ENCODE results near the gene CD4. TPM values are rescaled to one million over a fixed set of nuclear protein-coding genes. Genes with fewer than 3 reads are reported as not detected.

CD4 gene
- total RNA-seq, 2 donors from 2014 or later = 4.3 to 18.1 TPM

GRCh38 chr12:6773590-6774351 lies 15.6 kb upstream of the CD4 start:
- no peak for DNase-seq
- ATAC-seq = peak; percentile 56
- intact Hi-C loops (cut with DNase I, micrococcal nuclease) = no loop called here

DNA sequence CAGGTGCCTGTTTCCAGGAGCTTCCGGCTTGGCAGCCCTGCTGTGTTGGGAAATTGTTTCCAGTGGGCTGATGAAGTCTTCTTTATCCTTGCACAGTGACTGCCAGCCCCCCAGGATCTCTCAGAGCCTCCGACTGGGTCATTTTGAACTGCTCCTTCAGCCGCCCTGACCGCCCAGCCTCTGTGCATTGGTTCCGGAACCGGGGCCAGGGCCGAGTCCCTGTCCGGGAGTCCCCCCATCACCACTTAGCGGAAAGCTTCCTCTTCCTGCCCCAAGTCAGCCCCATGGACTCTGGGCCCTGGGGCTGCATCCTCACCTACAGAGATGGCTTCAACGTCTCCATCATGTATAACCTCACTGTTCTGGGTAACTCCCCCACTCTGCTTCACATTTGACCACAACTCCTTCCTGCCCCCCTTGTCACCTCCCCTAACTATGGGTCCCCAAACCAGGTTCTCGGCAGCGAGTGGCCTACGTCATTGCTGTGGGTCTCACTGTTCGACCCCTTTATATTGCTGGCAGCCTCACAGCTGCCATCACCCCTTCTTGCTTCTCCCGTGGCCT lies 14.7 kb upstream of the CD4 start:
- intact Hi-C loops (cut with DNase I, micrococcal nuclease) = no loop called here
- DNase-seq (no peak), ATAC-seq (no peak)

GRCh38 chr12:6775185-6776174 lies 13.8 kb upstream of the CD4 start:
- no peak for DNase-seq
- intact Hi-C loops (cut with DNase I, micrococcal nuclease) = no loop called here
- ATAC-seq = peak; percentile 31

GRCh38 chr12:6777386-6777785 lies 11.9 kb upstream of the CD4 start:
- intact Hi-C loops (cut with DNase I, micrococcal nuclease) = no loop called here
- DNase-seq (no peak), ATAC-seq (no peak)

- ATAC-seq (no peak), DNase-seq (peak in 1 of 2 donors; percentile 54)
- intact Hi-C loops (cut with DNase I, micrococcal nuclease) = no loop called here
These were observed 11.1 kb upstream of the CD4 start for GRCh38 chr12:6778217-6778573.

DNA sequence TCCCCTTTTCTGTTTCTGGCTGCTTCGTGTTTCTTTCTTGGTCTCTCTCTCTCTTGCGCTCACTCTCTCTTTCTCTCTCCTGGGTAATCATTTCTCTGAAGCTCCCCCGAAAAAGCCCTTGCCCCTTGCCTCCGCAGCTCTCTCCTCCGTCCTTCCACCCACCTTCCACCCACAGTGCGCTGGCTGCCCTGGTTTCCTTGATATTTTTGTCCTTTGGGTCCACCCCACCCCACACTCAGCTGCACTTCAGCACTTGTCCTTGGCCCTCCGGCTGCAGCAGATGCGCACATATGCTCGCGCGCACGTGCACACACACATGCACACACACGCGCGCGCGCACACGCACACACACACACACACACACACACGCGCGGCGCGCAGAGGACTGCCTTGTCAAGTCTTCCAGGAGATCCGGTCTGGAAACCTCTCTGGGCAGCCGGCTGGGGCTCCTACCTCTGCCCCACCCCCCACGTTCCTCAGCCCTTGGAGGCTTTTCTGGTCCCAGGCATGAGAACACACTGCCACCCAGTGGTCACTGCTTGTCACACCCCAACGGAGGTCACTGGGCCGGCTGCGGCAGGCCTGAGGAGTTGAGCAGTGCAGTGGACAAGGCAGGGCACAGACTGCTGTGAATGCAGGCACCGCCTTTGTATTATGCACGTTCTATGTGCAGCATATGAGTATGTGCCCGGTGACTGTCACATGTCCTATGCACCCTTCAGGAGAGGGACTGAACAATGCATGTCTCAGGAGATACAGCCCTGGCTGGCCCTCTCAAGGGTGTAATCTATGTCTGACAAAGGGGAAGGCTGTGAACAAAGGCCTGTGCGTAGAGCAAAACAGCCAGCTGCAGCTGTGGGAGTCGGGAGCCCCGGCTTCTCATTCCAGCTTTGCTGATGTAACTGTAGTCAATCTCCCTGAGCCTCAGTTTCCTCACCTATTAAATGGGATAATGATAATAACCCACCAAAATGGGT lies 10.5 kb upstream of the CD4 start:
- intact Hi-C loops (cut with DNase I, micrococcal nuclease) = no loop called here
- ATAC-seq = peak; percentile 91

GRCh38 chr12:6779708-6780432 lies 9.5 kb upstream of the CD4 start:
- ATAC-seq = peak; percentile 50
- intact Hi-C loops (cut with DNase I, micrococcal nuclease) = loop anchor here in 1 of 2 donors (5.0 kb wide), 1 partner anchor 33 kb away; no protein-coding TSS in a partner anchor
- DNase-seq = no peak

More for the DNA sequence above, 10.5 kb upstream of the CD4 start:
- peak; percentile 94 to 97 for DNase-seq

DNA sequence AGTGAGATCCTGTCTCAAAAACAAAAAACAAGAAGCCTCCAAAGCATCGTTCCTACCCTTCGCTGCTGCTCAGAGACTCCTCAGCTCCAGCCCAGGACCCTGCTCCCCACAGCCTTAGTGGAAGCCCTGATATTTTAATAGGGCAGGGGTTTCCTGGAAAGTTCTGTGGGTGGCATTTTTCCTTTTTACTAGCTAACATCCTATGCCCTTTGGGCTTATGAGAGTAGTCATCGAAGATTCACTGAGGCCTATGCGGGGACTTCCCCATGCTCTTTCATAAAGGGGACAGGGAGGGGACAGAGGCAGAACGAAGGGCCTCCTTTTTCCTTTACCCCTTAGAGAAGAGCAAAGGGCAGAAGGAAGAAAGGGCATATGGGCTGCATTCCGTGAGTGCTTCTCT lies 8.8 kb upstream of the CD4 start:
- DNase-seq = no peak
- ATAC-seq = no peak
- intact Hi-C loops (cut with DNase I, micrococcal nuclease) = loop anchor here in 1 of 2 donors (5.0 kb wide), 1 partner anchor 33 kb away; no protein-coding TSS in a partner anchor

- intact Hi-C loops (cut with DNase I, micrococcal nuclease) = loop anchor here in 1 of 2 donors (5.0 kb wide), 1 partner anchor 35 kb away; no protein-coding TSS in a partner anchor
These were observed 7.2 kb upstream of the CD4 start for GRCh38 chr12:6782119-6782518.

GRCh38 chr12:6782850-6783566 lies 6.3 kb upstream of the CD4 start:
- no peak for DNase-seq
- ATAC-seq = no peak
- intact Hi-C loops (cut with DNase I, micrococcal nuclease) = loop anchor here in 1 of 2 donors (5.0 kb wide), 1 partner anchor 36 kb away; no protein-coding TSS in a partner anchor

More at GRCh38 chr12:6782119-6782518, 7.2 kb upstream of the CD4 start:
- ATAC-seq (no peak), DNase-seq (no peak)

DNA sequence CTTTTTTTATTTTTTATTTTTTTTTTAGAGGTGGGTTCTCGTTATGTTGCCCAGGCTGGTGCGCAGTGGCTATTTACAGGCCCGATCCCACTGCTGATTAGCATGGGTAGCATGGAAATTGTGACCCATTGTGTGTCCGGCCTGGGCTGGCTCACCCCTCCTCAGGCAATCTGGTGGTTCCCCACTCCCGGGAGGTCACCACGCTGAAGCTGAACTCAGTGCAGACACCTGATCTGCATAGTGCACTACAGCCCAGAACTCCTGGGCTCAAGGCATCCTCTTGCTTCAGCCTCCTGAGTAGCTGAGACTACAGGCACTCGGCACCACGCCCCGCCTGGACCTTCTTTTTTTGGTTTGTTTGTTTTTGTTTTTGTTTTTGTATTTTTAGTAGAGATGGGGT lies 5.5 kb upstream of the CD4 start:
- intact Hi-C loops (cut with DNase I, micrococcal nuclease) = loop anchor here in 1 of 2 donors (5.0 kb wide), 1 partner anchor 37 kb away; no protein-coding TSS in a partner anchor
- ATAC-seq = no peak
- no peak for DNase-seq

DNA sequence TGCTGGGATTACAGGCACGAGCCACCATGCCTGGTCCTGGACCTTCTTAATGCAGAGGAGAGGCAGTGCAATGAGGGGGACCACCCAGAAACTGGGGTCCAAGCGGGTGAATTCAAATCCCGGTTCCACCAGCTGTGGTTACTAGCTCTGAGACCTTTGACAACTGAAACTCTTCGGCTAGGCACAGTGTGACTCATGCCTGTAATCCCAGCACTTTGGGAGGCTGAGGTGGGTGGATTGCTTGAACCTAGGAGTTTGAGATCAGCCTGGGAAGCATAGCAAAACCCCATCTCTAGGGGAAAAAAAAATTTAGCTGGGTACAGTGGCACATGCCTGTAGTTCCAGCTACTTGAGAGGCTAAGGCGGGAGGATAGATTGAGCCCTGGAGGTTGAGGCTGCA lies 5.0 kb upstream of the CD4 start:
- no peak for ATAC-seq
- intact Hi-C loops (cut with DNase I, micrococcal nuclease) = loop anchor here in 1 of 2 donors (5.0 kb wide), 1 partner anchor 37 kb away; no protein-coding TSS in a partner anchor
- no peak for DNase-seq

GRCh38 chr12:6784761-6785160 lies 4.6 kb upstream of the CD4 start:
- no peak for DNase-seq
- intact Hi-C loops (cut with DNase I, micrococcal nuclease) = loop anchor here in 1 of 2 donors (5.0 kb wide), 1 partner anchor 37 kb away; no protein-coding TSS in a partner anchor
- no peak for ATAC-seq

- DNase-seq (no peak), ATAC-seq (no peak)
- intact Hi-C loops (cut with DNase I, micrococcal nuclease) = no loop called here
These were observed 2.8 kb upstream of the CD4 start for GRCh38 chr12:6786416-6787094.

- intact Hi-C loops (cut with DNase I, micrococcal nuclease) = no loop called here
- ATAC-seq (no peak), DNase-seq (no peak)
These were observed 2.0 kb upstream of the CD4 start for GRCh38 chr12:6787309-6787708.

DNA sequence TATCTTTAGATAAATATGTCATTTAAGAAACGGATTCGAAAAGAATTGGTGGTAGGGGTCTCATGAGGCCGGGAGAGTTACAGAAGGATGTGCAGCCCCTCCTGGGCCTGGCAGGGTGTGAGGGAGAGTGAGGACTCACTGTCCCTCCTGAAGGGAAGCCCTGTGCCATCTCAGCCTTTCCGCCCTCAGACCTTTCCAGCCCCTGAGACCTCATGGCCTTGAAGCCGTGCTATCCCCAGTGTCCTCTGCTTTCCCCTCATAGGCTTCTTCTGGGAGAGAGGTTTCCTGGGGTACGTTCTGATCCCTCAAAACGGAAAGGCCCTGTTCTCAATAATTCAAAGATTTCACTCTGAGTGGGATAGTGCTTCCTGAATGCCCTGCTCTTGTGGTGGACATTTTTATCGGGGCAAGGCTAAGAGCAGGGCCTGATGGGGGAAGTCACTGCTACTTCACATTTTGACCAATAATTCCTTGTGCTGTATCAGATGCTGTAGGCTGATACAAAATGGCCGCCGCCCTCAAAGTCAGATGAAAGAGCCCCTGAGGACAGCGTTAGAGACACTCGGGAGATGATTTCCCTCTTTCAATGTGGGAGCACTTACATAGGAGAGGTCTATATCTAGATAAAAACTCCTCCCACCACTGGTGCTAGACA lies 1.3 kb downstream of the CD4 start:
- intact Hi-C loops (cut with DNase I, micrococcal nuclease) = no loop called here
- DNase-seq (no peak), ATAC-seq (no peak)
